Vagina (tissue), 2 donors: ENCODE measurements around the gene NPDC1. TPM values are rescaled to one million over a fixed set of nuclear protein-coding genes. Genes with fewer than 3 reads are reported as not detected.

ENCODE experiments used
- DNase-seq, 2 donors: peaks; one replicate each; pipeline ENCODE4 v3.0.0-alpha.2; 2017; ENCODE audit errors: extremely low spot score in 2 of 2
- H3K27ac ChIP-seq: fragments of 200-600 bp; sonication (generic); one replicate; pipeline ENCODE4 v1.5.1; 2019
- H3K27me3 ChIP-seq: fragments of 200-600 bp; sonication (generic); one replicate; pipeline ENCODE4 v1.5.1; 2019
- H3K36me3 ChIP-seq, 2 donors: fragments of 200-600 bp; sonication (generic); one replicate each; pipeline ENCODE4 v1.5.1; 2017 to 2019
- H3K4me1 ChIP-seq: fragments of 200-600 bp; sonication (generic); one replicate; pipeline ENCODE4 v1.5.1; 2019
- H3K4me3 ChIP-seq, 2 donors: fragments of 200-600 bp; sonication (generic); 1 replicate in 1 of 2; 2 replicates in 1 of 2; pipeline ENCODE4 v1.5.1; 2016 to 2019
- H3K9me3 ChIP-seq: fragments of 200-600 bp; sonication (generic); one replicate; pipeline ENCODE4 v1.5.1; 2019
- POLR2A ChIP-seq, 2 donors: fragments of 450-650 bp; IDR thresholded peaks; one replicate each; pipeline ENCODE4 v1.6.1; 2017; ENCODE audit warnings: antibody characterized with exemption in 2 of 2, mild to moderate bottlenecking in 2 of 2, moderate library complexity in 2 of 2
- POLR2AphosphoS5 ChIP-seq, 2 donors: sonication (generic); formaldehyde crosslinking; IDR thresholded peaks; one replicate each; pipeline ENCODE4 v1.9.0; 2017; ENCODE audit warnings: antibody characterized with exemption in 2 of 2, mild to moderate bottlenecking in 2 of 2, low read depth in 1 of 2; ENCODE audit not compliant: insufficient read depth in 1 of 2
- intact Hi-C: fragments of 100-400 bp; cut with DNase I; formaldehyde crosslinking; loops from one replicate; pipeline ENCODE4 v1.15.1; 2023
- total RNA-seq: library from RNA; depleted of rRNA; stranded (reverse); fragments of >200 nt; gene quantifications from one replicate; pipeline ENCODE4 v1.2.3, GENCODE V29; 2016
- TF ChIP-seq, protein P1 (sequence below), 3 experiments: fragments of 450-650 bp in 2 of 3; fragments of 200-600 bp in 1 of 3; sonication (generic) in 1 of 3; IDR thresholded peaks; one replicate each; pipeline ENCODE4 v1.5.1; 2017 to 2019; ENCODE audit warnings: antibody characterized with exemption in 3 of 3, mild to moderate bottlenecking in 2 of 3, moderate library complexity in 2 of 3

The NPDC1 gene
- total RNA-seq, 1 donor from 2014 or later = 67.5 TPM

DNA sequence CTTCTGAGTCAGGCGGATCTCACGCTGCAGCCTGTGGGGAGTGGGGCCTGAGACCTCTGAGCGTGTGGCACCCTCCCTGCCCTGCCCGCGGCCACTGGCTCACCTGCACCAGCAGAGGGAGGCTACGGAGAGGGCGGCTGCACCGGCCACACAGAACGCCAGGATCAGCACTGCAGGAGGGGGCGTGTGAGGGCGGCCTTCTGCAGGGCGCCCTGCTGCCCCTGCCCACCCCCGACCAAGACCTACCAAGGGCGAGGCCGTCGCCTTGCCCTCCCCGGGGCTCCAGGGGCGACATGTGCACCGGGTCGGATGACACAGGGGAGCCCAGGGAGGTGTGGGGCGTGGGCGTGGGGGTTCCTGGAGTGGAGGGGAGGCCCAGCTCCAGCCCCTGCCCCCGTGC is 5.4 kb downstream of the NPDC1 start:
- H3K36me3 ChIP-seq = peaks cover 0 to 7% of the 10 kb centered on the region in 2 donors
- intact Hi-C loops = no loop called here
- no peak overlapping the region for H3K27ac ChIP-seq
- no peaks in the 10 kb centered on the region for H3K27me3 ChIP-seq
- H3K9me3 ChIP-seq = no peaks in the 10 kb centered on the region
- DNase-seq = no peak
- peaks cover 21% of the 10 kb centered on the region for H3K4me1 ChIP-seq
- H3K4me3 ChIP-seq = no peak overlapping the region
- TF ChIP-seq POLR2AphosphoS5 (IDR thresholded peaks at IDR 0.05; ENCODE audit: insufficient read depth in 1 of 2, low read depth in 1 of 2) = no peak
- TF ChIP-seq POLR2A (IDR thresholded peaks at IDR 0.05) = no peak
- TF ChIP-seq, protein P1, sequence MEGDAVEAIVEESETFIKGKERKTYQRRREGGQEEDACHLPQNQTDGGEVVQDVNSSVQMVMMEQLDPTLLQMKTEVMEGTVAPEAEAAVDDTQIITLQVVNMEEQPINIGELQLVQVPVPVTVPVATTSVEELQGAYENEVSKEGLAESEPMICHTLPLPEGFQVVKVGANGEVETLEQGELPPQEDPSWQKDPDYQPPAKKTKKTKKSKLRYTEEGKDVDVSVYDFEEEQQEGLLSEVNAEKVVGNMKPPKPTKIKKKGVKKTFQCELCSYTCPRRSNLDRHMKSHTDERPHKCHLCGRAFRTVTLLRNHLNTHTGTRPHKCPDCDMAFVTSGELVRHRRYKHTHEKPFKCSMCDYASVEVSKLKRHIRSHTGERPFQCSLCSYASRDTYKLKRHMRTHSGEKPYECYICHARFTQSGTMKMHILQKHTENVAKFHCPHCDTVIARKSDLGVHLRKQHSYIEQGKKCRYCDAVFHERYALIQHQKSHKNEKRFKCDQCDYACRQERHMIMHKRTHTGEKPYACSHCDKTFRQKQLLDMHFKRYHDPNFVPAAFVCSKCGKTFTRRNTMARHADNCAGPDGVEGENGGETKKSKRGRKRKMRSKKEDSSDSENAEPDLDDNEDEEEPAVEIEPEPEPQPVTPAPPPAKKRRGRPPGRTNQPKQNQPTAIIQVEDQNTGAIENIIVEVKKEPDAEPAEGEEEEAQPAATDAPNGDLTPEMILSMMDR (IDR thresholded peaks at IDR 0.05) = no peak

DNA sequence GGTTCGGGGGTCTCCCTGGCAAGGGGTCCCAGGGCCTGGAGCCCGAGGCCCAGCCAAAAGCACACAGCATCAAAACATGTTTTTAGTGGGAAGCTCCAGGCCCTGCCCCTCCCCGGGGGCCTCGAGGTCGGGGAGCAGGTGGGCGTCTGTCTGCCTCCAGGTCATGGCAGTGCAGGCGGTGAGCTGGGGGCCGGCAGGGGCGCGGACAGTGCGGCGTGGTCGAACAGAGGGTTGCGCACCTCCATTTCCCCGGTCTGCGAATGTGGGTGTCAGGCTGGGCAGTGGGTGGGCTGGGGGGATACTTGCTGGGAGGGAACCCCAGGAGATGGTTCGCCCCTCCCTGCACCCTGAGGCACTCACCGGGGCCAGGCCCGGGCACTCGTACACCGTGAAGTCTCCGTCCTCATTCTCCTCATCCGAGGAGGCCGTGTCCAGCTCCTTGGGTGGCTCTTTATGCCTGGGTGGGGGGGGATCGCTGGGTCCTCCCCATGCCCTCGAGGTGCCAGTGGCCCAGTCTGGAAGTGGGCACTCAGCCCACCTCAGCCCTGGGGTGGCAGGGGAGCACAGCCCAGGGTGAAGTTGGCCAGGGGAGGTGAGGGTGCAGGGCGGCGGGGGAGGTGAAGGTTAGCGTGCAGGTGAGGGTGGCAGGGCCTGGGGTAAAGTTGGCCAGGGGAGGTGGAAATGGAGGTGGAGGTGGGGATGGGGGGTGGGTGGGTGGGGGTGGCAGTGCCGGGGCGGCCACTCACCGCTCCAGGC is 6.2 kb downstream of the NPDC1 start:
- Histone ChIP-seq H3K27me3 (no peaks in the 10 kb centered on the region), H3K4me3 (no peak overlapping the region), H3K4me1 (peaks cover 22% of the 10 kb centered on the region), H3K27ac (no peak overlapping the region), H3K9me3 (no peaks in the 10 kb centered on the region), H3K36me3 (peaks cover 0 to 7% of the 10 kb centered on the region in 2 donors)
- intact Hi-C loops = no loop called here
- no peak for DNase-seq
- TF ChIP-seq POLR2AphosphoS5 (IDR thresholded peaks at IDR 0.05; ENCODE audit: insufficient read depth in 1 of 2, low read depth in 1 of 2) = no peak
- TF ChIP-seq POLR2A (IDR thresholded peaks at IDR 0.05) = no peak
- TF ChIP-seq, protein P1 (IDR thresholded peaks at IDR 0.05) = no peak

DNA sequence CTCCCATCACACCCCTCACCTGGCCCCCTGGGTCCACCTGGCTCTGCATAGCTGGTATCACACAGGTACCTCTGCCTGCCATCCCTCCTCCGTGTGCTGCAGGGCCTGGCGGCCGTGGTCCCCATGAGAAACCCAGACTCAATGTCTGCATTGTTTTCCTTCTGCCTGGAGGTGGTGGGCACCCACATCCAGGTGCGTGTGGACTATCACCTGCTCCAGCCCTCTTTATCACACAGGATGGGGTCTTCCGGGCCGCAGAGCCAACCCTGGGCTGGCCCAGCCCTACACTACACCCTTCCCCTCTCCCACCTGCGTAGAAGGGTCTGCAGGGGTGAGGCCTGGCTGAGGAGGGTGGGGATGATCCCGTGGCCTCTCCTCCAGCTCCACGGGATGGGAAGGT is 7.1 kb downstream of the NPDC1 start:
- TF ChIP-seq POLR2AphosphoS5 (IDR thresholded peaks at IDR 0.05; ENCODE audit: insufficient read depth in 1 of 2, low read depth in 1 of 2) = no peak
- TF ChIP-seq, protein P1 (IDR thresholded peaks at IDR 0.05) = no peak
- no peak for TF ChIP-seq POLR2A (IDR thresholded peaks at IDR 0.05)
- no peak overlapping the region for H3K4me3 ChIP-seq
- no peaks in the 10 kb centered on the region for H3K9me3 ChIP-seq
- H3K4me1 ChIP-seq = peaks cover 18% of the 10 kb centered on the region
- no peaks in the 10 kb centered on the region for H3K27me3 ChIP-seq
- H3K27ac ChIP-seq = no peak overlapping the region
- H3K36me3 ChIP-seq = peaks cover 0 to 7% of the 10 kb centered on the region in 2 donors
- DNase-seq = no peak
- intact Hi-C loops = no loop called here

DNA sequence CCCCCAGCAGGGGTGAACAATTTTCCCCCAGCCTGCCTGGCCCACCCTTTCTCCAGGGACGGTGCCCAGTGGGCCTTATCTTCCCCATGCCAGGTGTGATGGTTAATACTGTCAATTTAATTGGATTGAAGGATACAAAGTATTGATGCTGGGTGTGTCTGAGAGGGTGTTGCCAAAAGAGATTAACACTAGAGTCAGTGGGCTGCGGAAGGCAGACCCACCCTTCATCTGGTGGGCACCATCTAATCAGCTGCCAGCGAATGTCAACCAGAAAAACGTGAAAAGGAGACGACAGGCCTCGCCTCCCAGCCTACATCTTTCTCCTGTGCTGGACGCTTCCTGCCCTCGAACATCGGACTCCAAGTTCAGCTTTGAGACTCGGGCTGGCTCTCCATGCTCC is 8.5 kb downstream of the NPDC1 start:
- intact Hi-C loops = no loop called here
- H3K27me3 ChIP-seq = no peaks in the 10 kb centered on the region
- H3K36me3 ChIP-seq = peaks cover 0 to 7% of the 10 kb centered on the region in 2 donors
- no peak overlapping the region for H3K4me3 ChIP-seq
- no peak overlapping the region for H3K27ac ChIP-seq
- DNase-seq = no peak
- H3K4me1 ChIP-seq = peaks cover 15% of the 10 kb centered on the region
- no peak for TF ChIP-seq POLR2AphosphoS5 (IDR thresholded peaks at IDR 0.05; ENCODE audit: insufficient read depth in 1 of 2, low read depth in 1 of 2)
- no peaks in the 10 kb centered on the region for H3K9me3 ChIP-seq

DNA sequence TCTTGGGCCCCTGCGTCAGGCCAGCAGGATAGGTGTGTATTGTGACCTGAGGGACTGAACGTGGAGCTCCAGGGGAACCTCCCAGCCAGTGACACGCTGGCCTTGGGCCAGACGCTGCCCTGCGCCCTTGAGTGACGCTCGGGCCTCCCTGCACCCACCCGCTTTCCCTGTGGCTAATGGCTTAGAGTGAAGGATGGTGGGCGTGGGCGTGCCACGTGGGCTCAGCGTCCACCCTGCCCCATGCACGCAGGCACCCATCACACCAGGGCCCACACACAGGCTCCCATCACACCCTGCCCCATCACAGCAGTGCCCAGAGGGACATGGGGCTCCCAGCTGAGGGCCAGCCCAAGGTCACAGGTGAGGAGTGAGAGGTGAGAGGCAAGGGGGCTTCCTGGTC is 8.9 kb downstream of the NPDC1 start:
- no peak for DNase-seq
- intact Hi-C loops = no loop called here
- Histone ChIP-seq H3K4me1 (peaks cover 15% of the 10 kb centered on the region), H3K9me3 (no peaks in the 10 kb centered on the region), H3K27me3 (no peaks in the 10 kb centered on the region), H3K4me3 (no peak overlapping the region), H3K36me3 (peaks cover 0 to 7% of the 10 kb centered on the region in 2 donors), H3K27ac (no peak overlapping the region)
- TF ChIP-seq POLR2A (IDR thresholded peaks at IDR 0.05) = no peak
- TF ChIP-seq POLR2AphosphoS5 (IDR thresholded peaks at IDR 0.05; ENCODE audit: insufficient read depth in 1 of 2, low read depth in 1 of 2) = no peak

DNA sequence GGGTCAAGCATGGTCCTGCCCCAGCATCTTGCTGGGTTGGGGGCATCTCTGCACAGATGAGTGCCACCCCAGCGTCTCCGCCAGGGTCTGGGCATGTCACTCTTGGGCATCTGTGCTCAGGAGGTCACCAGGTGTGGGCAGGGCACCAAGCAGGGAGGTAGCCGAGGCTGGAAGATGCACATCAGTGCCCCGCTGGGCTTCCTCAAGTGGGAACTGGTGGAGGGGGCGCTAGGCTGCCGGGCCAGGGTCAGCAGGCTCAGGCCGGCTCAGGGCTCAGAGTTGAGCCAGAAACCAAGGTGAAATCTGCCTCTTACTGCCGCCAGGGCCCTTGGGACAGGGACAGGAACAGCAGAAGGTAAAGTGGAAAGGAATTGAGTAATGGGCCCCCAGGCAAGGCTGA is 10.0 kb downstream of the NPDC1 start:
- DNase-seq = no peak
- intact Hi-C loops = no loop called here
- peaks cover 0 to 7% of the 10 kb centered on the region in 2 donors for H3K36me3 ChIP-seq
- peaks cover 15% of the 10 kb centered on the region for H3K4me1 ChIP-seq
- H3K27ac ChIP-seq = no peak overlapping the region
- no peaks in the 10 kb centered on the region for H3K27me3 ChIP-seq
- no peaks in the 10 kb centered on the region for H3K9me3 ChIP-seq
- TF ChIP-seq POLR2A (IDR thresholded peaks at IDR 0.05) = no peak
- TF ChIP-seq, protein P1 (IDR thresholded peaks at IDR 0.05) = no peak
- no peak for TF ChIP-seq POLR2AphosphoS5 (IDR thresholded peaks at IDR 0.05; ENCODE audit: insufficient read depth in 1 of 2, low read depth in 1 of 2)
- no peak overlapping the region for H3K4me3 ChIP-seq
